Endometrial microvascular endothelial cells (primary cell): ENCODE data around the gene HGS. TPM values are rescaled to one million over a fixed set of nuclear protein-coding genes. Genes with fewer than 3 reads are reported as not detected.
"Not testable (repeated sequence)": the region's sequence is repeated elsewhere in the genome, so short reads cannot be mapped to it uniquely, and the experiment has no call there.

Experiments
- in situ Hi-C: cut with HindIII; loops from 2 replicates; pipeline ENCODE4 v1.10.0; 2017; ENCODE audit warnings: low sequenced_read_pairs, low pct_unique_long_range_greater_than_20kb; ENCODE audit errors: inconsistent ontology term
- total RNA-seq: library from RNA; depleted of rRNA; stranded (reverse); fragments of >200 nt; gene quantifications from one replicate; pipeline ENCODE4 v1.2.3, GENCODE V29; 2015; ENCODE audit errors: inconsistent ontology term

Gene HGS
- total RNA-seq, 1 donor from 2014 or later, result 125 TPM

GRCh38 chr17:81733507-81734404 lies 49.9 kb downstream of the HGS start:
- in situ Hi-C loops, result no loop called here

DNA sequence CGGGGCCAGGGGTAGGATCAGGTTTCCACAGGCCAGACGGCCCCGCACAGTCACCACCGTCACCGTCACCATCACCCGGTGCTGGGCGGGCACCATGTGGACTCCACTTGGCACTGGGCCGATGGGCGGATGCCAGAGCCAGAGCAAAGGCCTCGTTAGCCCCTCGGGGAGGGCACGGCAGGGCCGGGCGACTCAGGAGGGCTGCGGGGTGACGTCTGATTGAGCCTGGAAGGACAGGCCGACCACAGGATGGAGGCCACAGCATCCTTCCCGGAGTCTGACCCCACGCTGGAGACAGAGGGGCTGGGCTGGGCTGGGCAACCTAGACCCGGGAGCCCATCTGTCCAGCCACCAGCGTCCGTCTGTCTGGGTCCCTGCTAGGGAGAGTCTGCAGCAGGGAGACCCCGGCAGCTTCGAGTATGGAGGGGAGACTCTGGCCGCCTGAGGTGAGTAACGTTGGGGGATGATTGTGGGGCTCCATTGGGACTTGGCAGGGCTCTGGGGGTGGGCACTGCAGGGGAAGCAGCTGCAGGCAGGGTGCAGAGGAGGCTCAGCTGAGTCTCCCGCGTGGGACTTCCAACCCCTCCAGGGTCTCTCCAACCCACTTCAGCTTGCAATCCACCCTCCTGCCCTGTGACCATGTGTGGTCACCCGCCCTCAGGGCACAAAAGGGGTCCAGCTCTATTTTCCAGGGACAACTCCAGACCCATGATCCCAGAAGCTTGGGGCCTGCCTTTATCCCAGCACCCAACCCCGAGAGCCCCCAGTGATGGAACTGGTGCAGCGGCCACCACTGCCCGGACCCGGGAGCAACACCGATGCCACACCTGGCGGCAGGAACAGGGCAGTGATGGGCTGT lies 50.8 kb downstream of the HGS start:
- in situ Hi-C loops, result no loop called here

GRCh38 chr17:81735264-81736102 lies 51.7 kb downstream of the HGS start:
- in situ Hi-C loops, result no loop called here

GRCh38 chr17:81737947-81738800 lies 54.4 kb downstream of the HGS start:
- in situ Hi-C loops, result no loop called here

DNA sequence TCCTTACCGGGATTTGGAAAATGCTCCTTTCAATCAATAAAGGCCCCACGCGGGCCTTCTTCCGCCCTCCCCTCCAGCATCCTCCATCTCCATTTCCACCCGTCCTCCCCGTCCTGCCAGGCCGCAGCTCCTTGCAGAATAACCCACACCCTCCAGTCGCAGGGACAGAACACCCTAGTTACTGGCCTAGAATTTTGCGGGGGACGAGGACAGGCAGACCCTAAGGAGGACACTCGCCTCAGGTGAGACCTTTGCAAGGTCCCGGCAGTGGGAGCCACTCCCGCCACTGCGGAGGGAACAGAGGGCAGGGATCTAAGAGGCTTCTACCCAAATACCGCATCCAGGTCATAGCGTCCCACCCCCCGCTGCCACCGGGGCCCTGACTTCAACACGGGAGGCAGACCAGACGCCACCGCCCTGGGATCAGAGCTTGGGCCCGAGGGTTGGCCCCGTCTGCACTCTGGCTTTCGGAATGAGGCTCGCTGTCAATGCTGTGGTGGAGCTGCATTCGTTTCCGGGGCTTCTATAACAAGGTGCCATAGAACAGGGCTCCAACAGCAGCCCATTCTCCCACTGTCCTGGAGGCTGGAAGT lies 55.1 kb downstream of the HGS start:
- in situ Hi-C loops, result no loop called here

DNA sequence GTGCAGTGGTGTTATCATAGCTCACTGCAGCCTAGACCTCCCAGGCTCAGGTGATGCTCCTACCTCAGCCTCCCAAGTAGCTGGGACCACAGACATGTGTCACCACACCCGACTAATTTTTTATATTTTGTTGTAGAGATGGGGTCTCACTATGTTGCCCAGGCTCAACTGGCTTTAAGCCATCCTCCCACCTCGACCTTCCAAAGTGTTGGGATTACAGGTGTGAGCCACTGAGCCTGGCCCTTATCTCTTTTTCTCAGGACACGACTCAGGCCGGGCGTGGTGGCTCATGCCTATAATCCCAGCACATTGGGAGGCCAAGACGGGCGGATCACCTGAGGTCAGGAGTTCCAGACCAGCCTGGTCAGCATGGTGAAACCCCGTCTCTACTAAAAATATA lies 55.8 kb downstream of the HGS start:
- in situ Hi-C loops, result not testable (repeated sequence)

DNA sequence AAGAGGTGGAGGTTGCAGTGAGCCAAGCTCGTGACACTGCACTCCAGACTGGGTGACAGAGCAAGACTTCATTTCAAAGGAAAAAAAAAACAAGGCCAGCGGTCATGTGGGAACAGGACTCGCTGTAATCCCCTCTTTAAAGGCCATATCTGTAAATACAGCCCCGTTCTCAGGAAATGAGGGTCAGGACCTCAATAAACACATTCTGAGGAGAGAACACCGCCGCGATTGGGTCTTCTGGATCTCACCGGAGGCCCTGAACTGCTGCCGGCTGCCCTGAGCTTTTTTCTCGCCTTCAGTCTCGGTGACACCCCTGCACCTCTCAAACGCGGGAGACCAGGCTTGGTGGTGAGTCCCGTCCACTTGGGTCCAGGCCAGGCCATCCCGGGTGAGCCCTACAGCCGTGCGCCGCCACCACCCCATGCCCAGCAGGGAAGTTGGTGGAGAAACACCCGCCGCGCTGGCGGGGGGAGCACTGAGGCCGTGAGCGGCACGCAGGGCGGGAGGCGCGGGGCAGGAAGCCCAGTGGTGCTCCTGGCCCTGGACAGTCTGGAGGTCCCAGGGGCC lies 56.7 kb downstream of the HGS start:
- in situ Hi-C loops, result no loop called here

DNA sequence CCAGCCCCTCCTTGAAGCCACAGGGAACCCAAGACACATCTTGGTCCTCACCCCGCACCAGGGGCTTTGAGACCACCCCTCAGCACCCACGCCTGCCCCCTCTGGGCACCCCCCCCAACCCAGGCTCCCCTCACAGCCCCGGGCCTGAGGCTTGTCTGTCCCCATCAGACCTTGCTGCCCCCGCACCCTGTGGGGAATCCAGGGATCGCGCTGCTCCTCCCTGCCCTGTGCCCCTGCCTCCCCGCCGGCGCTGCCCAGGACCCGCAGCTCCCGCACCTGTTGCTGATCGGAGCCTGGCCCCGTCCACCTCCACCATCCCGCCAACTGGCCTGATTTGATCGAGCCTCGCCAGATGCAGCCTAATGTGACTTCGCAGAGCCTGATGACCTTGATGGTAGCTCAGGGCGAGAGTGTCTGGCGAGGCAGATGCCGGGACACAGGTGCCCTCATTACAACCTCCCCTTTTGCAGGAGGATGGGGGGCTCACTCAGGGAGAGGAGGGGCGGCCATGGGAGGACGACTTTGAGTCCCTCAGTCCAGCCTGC lies 57.3 kb downstream of the HGS start:
- in situ Hi-C loops, result no loop called here

DNA sequence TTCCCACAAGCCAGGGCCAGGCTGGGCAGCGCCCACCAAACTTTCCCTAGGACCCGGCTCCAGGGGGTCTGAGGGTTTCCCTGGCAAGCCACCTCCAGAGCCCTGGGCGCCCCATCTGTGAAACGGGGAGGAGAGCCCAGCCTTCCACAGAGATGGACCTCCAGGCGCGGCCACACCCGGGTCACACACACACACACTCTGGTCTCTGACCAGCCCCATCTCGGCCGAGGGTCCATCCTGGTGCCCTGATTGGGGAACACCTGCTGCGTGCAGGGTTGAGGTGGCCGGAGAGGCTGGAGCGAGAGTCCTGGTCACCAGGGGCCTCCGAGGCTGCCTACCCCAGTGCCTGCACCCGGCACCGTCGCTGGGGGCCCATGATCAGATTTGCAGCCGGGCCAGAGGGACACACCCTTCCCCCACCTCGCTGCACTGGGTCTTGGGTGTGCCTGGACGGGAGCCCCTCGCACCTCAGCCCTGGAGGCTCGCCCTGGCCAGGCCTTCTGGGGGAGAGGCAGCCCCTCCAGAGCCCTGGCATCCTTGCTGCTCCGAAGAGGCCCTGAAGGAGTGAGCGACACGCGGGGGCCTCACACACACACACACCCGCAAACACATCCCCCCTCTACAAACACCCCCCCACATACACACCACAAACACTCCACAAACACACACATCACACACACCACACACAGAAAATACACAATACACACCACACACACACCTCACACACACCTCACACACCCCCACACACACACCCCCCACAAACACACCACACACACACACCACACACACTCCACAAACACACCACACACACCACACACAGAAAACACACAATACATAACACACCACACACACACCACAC lies 58.0 kb downstream of the HGS start:
- in situ Hi-C loops, result no loop called here

Other genes with a start within 250 kb of the HGS start
- gene ACTG1, start 171.2 kb upstream of the HGS start, total RNA-seq, result 13,813 TPM
- gene FSCN2, start 155.6 kb upstream of the HGS start, total RNA-seq, result not detected
- 41.1 TPM for gene FAAP100, start 131.7 kb upstream of the HGS start, total RNA-seq
- 86.4 TPM for gene NPLOC4, start 46.9 kb upstream of the HGS start, total RNA-seq
- not detected for gene TSPAN10, start 46.8 kb upstream of the HGS start, total RNA-seq
- 0.37 TPM for gene PDE6G, start 27.5 kb upstream of the HGS start, total RNA-seq
- 38.9 TPM for gene OXLD1, start 17.4 kb upstream of the HGS start, total RNA-seq
- 20.9 TPM for gene CCDC137, start 17.3 kb upstream of the HGS start, total RNA-seq
- 30.3 TPM for gene ARL16, start 214 bp upstream of the HGS start, total RNA-seq
- 120 TPM for gene MRPL12, start 19.4 kb downstream of the HGS start, total RNA-seq
- 42.1 TPM for gene SLC25A10, start 28.3 kb downstream of the HGS start, total RNA-seq
- gene GCGR, start 120.1 kb downstream of the HGS start, total RNA-seq, result not detected
- 97.0 TPM for gene MCRIP1, start 149.3 kb downstream of the HGS start, total RNA-seq
- not detected for gene PPP1R27, start 151.0 kb downstream of the HGS start, total RNA-seq
- gene P4HB, start 176.5 kb downstream of the HGS start, total RNA-seq, result 1,412 TPM
- 471 TPM for gene ARHGDIA, start 187.3 kb downstream of the HGS start, total RNA-seq
- 284 TPM for gene ALYREF, start 207.6 kb downstream of the HGS start, total RNA-seq
- gene ANAPC11, start 207.7 kb downstream of the HGS start, total RNA-seq, result 166 TPM
- not detected for gene NPB, start 218.2 kb downstream of the HGS start, total RNA-seq
- gene PCYT2, start 227.4 kb downstream of the HGS start, total RNA-seq, result 41.0 TPM
- 14.3 TPM for gene SIRT7, start 234.2 kb downstream of the HGS start, total RNA-seq
- 21.0 TPM for gene MAFG, start 243.7 kb downstream of the HGS start, total RNA-seq